ENCODE results near the gene AUTS2. TPM values are rescaled to one million over a fixed set of nuclear protein-coding genes. Genes with fewer than 3 reads are reported as not detected.

Gene AUTS2
- total RNA-seq, 1 experiment from 2014 or later: 2.5 TPM

DNA sequence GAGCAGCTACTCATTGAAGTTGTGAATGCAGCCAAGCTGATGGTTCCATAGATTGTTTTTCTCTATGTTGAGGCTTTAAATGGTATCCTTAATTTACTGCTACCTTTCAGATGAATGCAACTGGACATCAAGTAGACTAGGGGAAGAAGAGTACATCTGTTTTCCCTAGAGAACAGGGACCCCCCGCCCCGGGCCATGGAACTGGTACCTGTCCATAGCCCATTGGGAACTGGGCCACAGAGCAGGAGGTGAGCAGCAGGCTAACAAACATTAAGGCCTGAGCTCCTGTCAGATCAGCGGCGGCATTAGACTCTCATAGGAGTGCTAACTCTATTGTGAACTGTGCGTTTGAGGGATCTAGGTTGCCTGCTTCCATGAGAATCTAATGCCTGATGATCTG is 391.3 kb downstream of the AUTS2 start:
- no peaks in the 10 kb centered on the region for H3K9me3 ChIP-seq (ENCODE audit: control insufficient read depth, insufficient read depth, low read depth, low read length)
- ChIA-PET POLR2A (no interaction called here), CTCF (no interaction called here)
- in situ Hi-C loops (cut with HindIII; ENCODE audit: low pct_unique_long_range_greater_than_20kb, low sequenced_read_pairs): no loop called here
- H3K4me3 ChIP-seq (ENCODE audit: low read depth in 2 of 2, low read length in 2 of 2): no peak overlapping the region
- no peaks in the 10 kb centered on the region for H3K36me3 ChIP-seq (ENCODE audit: control insufficient read depth, insufficient read depth, low read length)
- ATAC-seq (no peak), DNase-seq (ENCODE audit: low read depth, low spot score) (no peak)
- intact Hi-C loops (cut with micrococcal nuclease; ENCODE audit: unreplicated experiment): no loop called here
- TF ChIP-seq SIN3A (IDR thresholded peaks at IDR 0.05; ENCODE audit: borderline replicate concordance, insufficient read depth, low read depth, low read length) (no peak), POLR2AphosphoS5 (IDR thresholded peaks at IDR 0.05; ENCODE audit: low read depth, low read length) (no peak), REST (IDR thresholded peaks at IDR 0.05; ENCODE audit: insufficient read depth in 1 of 2, low read depth in 2 of 2, low read length in 1 of 2) (no peak), TCF7L2 (IDR thresholded peaks at IDR 0.05; ENCODE audit: low read depth, low read length) (no peak), CTCF (IDR thresholded peaks at IDR 0.05) (no peak)
- no peaks in the 10 kb centered on the region for H3K27me3 ChIP-seq (ENCODE audit: control insufficient read depth, insufficient read depth, low read length)
- no peak overlapping the region for H3K27ac ChIP-seq (ENCODE audit: low read length)
- H3K4me1 ChIP-seq (ENCODE audit: control insufficient read depth, insufficient read depth, low read length): no peaks in the 10 kb centered on the region
- BruUV-seq (replicated peaks): no TSS peak

DNA sequence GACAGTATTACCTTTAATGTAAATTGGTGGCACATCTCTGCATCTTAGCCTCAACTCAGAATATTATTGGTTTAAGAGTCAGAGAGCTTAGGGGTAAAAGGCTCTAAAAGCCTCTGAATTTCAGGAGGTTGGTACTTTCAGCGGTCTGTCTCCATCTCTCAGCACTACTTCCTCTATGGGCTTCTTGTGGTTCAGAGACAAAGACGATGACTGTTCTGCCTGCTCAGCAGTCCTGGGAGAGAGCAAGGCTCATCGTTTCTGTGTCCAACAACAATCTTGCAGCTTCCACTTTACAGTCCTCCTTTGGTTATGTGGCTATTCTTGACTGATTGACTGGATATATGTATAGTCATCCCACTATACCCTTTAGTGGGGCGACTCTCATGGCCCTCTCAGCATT is 394.7 kb downstream of the AUTS2 start:
- H3K9me3 ChIP-seq (ENCODE audit: control insufficient read depth, insufficient read depth, low read depth, low read length): no peaks in the 10 kb centered on the region
- no TSS peak for BruUV-seq (replicated peaks)
- ChIA-PET POLR2A (interaction anchor here (0.6 kb wide), 1 partner anchor 1055 kb away, joined by 3 read pairs; no protein-coding TSS in a partner anchor), CTCF (no interaction called here)
- H3K4me3 ChIP-seq (ENCODE audit: low read depth in 2 of 2, low read length in 2 of 2): no peak overlapping the region
- intact Hi-C loops (cut with micrococcal nuclease; ENCODE audit: unreplicated experiment) (no loop called here), in situ Hi-C loops (cut with HindIII; ENCODE audit: low pct_unique_long_range_greater_than_20kb, low sequenced_read_pairs) (no loop called here)
- no peaks in the 10 kb centered on the region for H3K4me1 ChIP-seq (ENCODE audit: control insufficient read depth, insufficient read depth, low read length)
- no peaks in the 10 kb centered on the region for H3K27me3 ChIP-seq (ENCODE audit: control insufficient read depth, insufficient read depth, low read length)
- no peaks in the 10 kb centered on the region for H3K36me3 ChIP-seq (ENCODE audit: control insufficient read depth, insufficient read depth, low read length)
- TF ChIP-seq TCF7L2 (IDR thresholded peaks at IDR 0.05; ENCODE audit: low read depth, low read length) (no peak), POLR2AphosphoS5 (IDR thresholded peaks at IDR 0.05; ENCODE audit: low read depth, low read length) (no peak), REST (IDR thresholded peaks at IDR 0.05; ENCODE audit: insufficient read depth in 1 of 2, low read depth in 2 of 2, low read length in 1 of 2) (no peak), SIN3A (IDR thresholded peaks at IDR 0.05; ENCODE audit: borderline replicate concordance, insufficient read depth, low read depth, low read length) (no peak), CTCF (IDR thresholded peaks at IDR 0.05) (no peak)
- no peak overlapping the region for H3K27ac ChIP-seq (ENCODE audit: low read length)
- DNase-seq (ENCODE audit: low read depth, low spot score) (no peak), ATAC-seq (no peak)

Measured in Panc1 (cell line).